Panc1 (cell line): Measurements from ENCODE around the gene THOC2. TPM values are rescaled to one million over a fixed set of nuclear protein-coding genes. Genes with fewer than 3 reads are reported as not detected.
"Not testable (repeated sequence)": the region's sequence is repeated elsewhere in the genome, so short reads cannot be mapped to it uniquely, and the experiment has no call there.

ENCODE experiments used
- ATAC-seq: fragments of 200-7000 bp; cut with Tn5 transposase; 2 replicates; pipeline ENCODE4 v1.9.1; 2020; ENCODE audit warnings: mild to moderate bottlenecking, moderate library complexity
- BruUV-seq: library from RNA; stranded (reverse); fragments of 400-500 nt; replicated peaks from 2 replicates; lab custom pipeline; 2021; lab: Mats Ljungman, UMichigan
- CTCF ChIA-PET: fragments of 300-600 bp; sonication (Branson Sonifier 250); formaldehyde crosslinking; loops from one replicate; lab custom pipeline; 2022; ENCODE audit warnings: antibody characterized with exemption; lab: Charles Lee
- POLR2A ChIA-PET: fragments of 300-600 bp; sonication (Branson Sonifier 250); formaldehyde crosslinking; loops from one replicate; lab custom pipeline; 2022; ENCODE audit warnings: antibody characterized with exemption; lab: Charles Lee
- DNase-seq: peaks from one replicate; pipeline ENCODE4 v3.0.0-alpha.2; 2010; ENCODE audit warnings: low read depth, low spot score
- H3K27ac ChIP-seq: 2 replicates; pipeline ENCODE4 v1.5.1; 2011; ENCODE audit warnings: mild to moderate bottlenecking, low read length, inconsistent platforms
- H3K27me3 ChIP-seq: fragments of 200-500 bp; sonication (Bioruptor generic); 2 replicates; pipeline ENCODE4 v1.6.0; 2014; ENCODE audit warnings: low read length, inconsistent platforms; ENCODE audit not compliant: control insufficient read depth, insufficient read depth
- H3K36me3 ChIP-seq: fragments of 200-500 bp; sonication (Bioruptor generic); 2 replicates; pipeline ENCODE4 v1.5.1; 2014; ENCODE audit warnings: inconsistent platforms, mild to moderate bottlenecking, low read length, moderate library complexity; ENCODE audit not compliant: control insufficient read depth, insufficient read depth
- H3K4me1 ChIP-seq: 2 replicates; pipeline ENCODE4 v1.5.1; 2011; ENCODE audit warnings: inconsistent platforms, mild to moderate bottlenecking, low read length, moderate library complexity; ENCODE audit not compliant: control insufficient read depth, insufficient read depth
- H3K4me3 ChIP-seq, 2 experiments: 2 replicates each; pipeline ENCODE4 v1.5.1; 2011 to 2012; ENCODE audit warnings: low read depth in 2 of 2, low read length in 2 of 2, mild to moderate bottlenecking in 2 of 2, inconsistent platforms in 1 of 2, moderate library complexity in 1 of 2
- H3K9me3 ChIP-seq: fragments of 200-500 bp; sonication (Bioruptor generic); 2 replicates; pipeline ENCODE4 v1.5.1; 2014; ENCODE audit warnings: low read depth, mild to moderate bottlenecking, inconsistent platforms, low read length, moderate library complexity; ENCODE audit not compliant: control insufficient read depth, insufficient read depth
- CTCF ChIP-seq: fragments of 450-650 bp; IDR thresholded peaks from 2 replicates; pipeline ENCODE4 v1.5.1; 2017; ENCODE audit warnings: mild to moderate bottlenecking
- POLR2AphosphoS5 ChIP-seq: IDR thresholded peaks from 2 replicates; pipeline ENCODE4 v1.6.1; 2012; ENCODE audit warnings: mild to moderate bottlenecking, low read depth, low read length, moderate library complexity
- REST ChIP-seq, 2 experiments: IDR thresholded peaks; 2 replicates each; pipeline ENCODE4 v1.6.1; 2011 to 2012; ENCODE audit warnings: low read depth in 2 of 2, control low read depth in 1 of 2, low read length in 1 of 2, mild to moderate bottlenecking in 1 of 2, moderate library complexity in 1 of 2; ENCODE audit not compliant: insufficient read depth in 1 of 2
- SIN3A ChIP-seq: IDR thresholded peaks from 2 replicates; pipeline ENCODE4 v1.6.1; 2012; ENCODE audit warnings: low read depth, mild to moderate bottlenecking, low read length, moderate library complexity, borderline replicate concordance; ENCODE audit not compliant: insufficient read depth
- TCF7L2 ChIP-seq: IDR thresholded peaks from 2 replicates; pipeline ENCODE4 v1.6.1; 2011; ENCODE audit warnings: mild to moderate bottlenecking, low read depth, low read length, inconsistent platforms
- in situ Hi-C: cut with HindIII; loops from 2 replicates; pipeline ENCODE4 v1.10.0; 2016; ENCODE audit warnings: low sequenced_read_pairs, low pct_unique_long_range_greater_than_20kb
- intact Hi-C: fragments of 100-400 bp; cut with micrococcal nuclease; formaldehyde crosslinking; loops from one replicate; pipeline ENCODE4 v1.10.0; 2022; ENCODE audit not compliant: unreplicated experiment
- total RNA-seq: library from RNA; stranded (reverse); gene quantifications from one replicate; pipeline ENCODE4 v1.2.1, GENCODE V29; 2021; ENCODE audit not compliant: unreplicated experiment

Gene THOC2
- total RNA-seq, 1 experiment from 2014 or later = 194 TPM

- ChIA-PET POLR2A (no interaction called here), CTCF (interaction anchor here (0.7 kb wide), 1 partner anchor 43 kb away, joined by 8 read pairs; no protein-coding TSS in a partner anchor)
- TF ChIP-seq TCF7L2 (no peak), REST (IDR thresholded peaks at IDR 0.05; ENCODE audit: insufficient read depth in 1 of 2, low read depth in 2 of 2, low read length in 1 of 2) (no peak), POLR2AphosphoS5 (no peak), SIN3A (no peak), CTCF (no peak)
- ATAC-seq (no peak), DNase-seq (no peak)
- 0 out of 2 replicates have a peak, but pooled peaks cover 2% of the 10 kb centered on the region for H3K4me1 ChIP-seq
- H3K4me3 ChIP-seq = no peak overlapping the region
- no peaks in the 10 kb centered on the region for H3K36me3 ChIP-seq
- H3K27ac ChIP-seq = no peak overlapping the region
- no peaks in the 10 kb centered on the region for H3K27me3 ChIP-seq
- H3K9me3 ChIP-seq = no peaks in the 10 kb centered on the region
- intact Hi-C loops (no loop called here), in situ Hi-C loops (no loop called here)
- BruUV-seq = no TSS peak
Measured at GRCh38 chrX:123771449-123772064, 38.7 kb upstream of the THOC2 start.

GRCh38 chrX:123764967-123765871, 32.4 kb upstream of the THOC2 start:
- peaks cover 6% of the 10 kb centered on the region; the same call in 1 of the 2 replicates for H3K4me1 ChIP-seq
- no peaks in the 10 kb centered on the region for H3K36me3 ChIP-seq
- BruUV-seq = no TSS peak
- no peaks in the 10 kb centered on the region for H3K9me3 ChIP-seq
- no peak for TF ChIP-seq TCF7L2
- peak; percentile 70 for TF ChIP-seq POLR2AphosphoS5
- no peak for TF ChIP-seq REST (IDR thresholded peaks at IDR 0.05; ENCODE audit: insufficient read depth in 1 of 2, low read depth in 2 of 2, low read length in 1 of 2)
- TF ChIP-seq SIN3A = no peak
- TF ChIP-seq CTCF = no peak
- in situ Hi-C loops (no loop called here), intact Hi-C loops (no loop called here)
- no peaks in the 10 kb centered on the region for H3K27me3 ChIP-seq
- H3K4me3 ChIP-seq = peak overlapping the region; percentile 49 to 74
- CTCF ChIA-PET = no interaction called here
- H3K27ac ChIP-seq = peak overlapping the region; percentile 95
- ATAC-seq (peak; percentile 100), DNase-seq (no peak)
- POLR2A ChIA-PET = interaction anchor here (0.5 to 0.8 kb wide), 4 partner anchors 11 to 203 kb away, joined by 3 to 8 read pairs (median 4); partner anchors contain the start of gene THOC2

GRCh38 chrX:123759849-123760248, 27.0 kb upstream of the THOC2 start:
- H3K27ac ChIP-seq, BruUV-seq, H3K27me3 ChIP-seq, H3K36me3 ChIP-seq, intact Hi-C loops, H3K9me3 ChIP-seq, DNase-seq, H3K4me3 ChIP-seq, in situ Hi-C loops, CTCF ChIA-PET, ATAC-seq, POLR2A ChIA-PET, H3K4me1 ChIP-seq: not testable (repeated sequence)
